ENCODE results near the gene ABCD1. TPM values are rescaled to one million over a fixed set of nuclear protein-coding genes. Genes with fewer than 3 reads are reported as not detected.

Gene ABCD1
- total RNA-seq, 6 experiments from 2014 or later: 8.0 to 20.8 (median 10.9) TPM

DNA sequence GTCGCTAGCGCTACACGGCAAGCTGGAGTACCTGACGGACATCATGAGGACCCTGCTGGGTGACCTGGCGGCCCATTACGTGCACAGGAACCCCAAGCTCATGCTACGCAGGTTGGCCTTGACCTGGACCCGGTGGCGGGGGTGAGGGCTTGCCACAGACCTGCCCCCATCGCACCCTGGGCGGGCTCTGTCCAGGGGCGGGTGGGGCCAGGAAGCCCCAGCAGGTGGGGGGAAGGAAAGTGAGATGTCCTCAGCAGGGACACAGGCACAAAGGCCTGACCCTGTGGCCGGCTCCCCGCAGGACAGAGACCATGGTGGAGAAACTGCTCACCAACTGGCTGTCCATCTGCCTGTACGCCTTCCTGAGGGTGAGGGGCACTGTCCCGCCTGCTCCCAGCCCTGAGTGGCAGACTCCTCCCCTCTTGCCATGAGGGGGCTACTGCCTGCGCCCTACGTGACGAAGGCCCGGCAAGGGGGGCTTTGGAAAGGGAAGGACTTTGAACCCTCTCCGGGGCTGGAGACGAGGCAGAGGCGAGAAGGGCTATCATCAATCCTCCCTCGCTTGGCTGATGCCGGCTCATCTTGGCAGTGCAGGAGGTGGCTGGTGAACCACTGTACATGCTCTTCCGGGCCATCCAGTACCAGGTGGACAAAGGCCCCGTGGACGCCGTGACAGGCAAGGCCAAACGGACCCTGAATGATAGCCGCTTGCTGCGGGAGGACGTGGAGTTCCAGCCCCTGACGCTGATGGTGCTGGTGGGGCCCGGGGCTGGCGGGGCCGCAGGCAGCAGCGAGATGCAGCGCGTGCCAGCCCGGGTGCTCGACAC is 50.9 kb downstream of the ABCD1 start:
- no peaks in the 10 kb centered on the region for H3K36me3 ChIP-seq
- 82% methylated on average over 11 of the region's 42 CpGs for WGBS (ENCODE audit: insufficient coverage, low coverage, low lambda C conversion rate, missing lambda C conversion rate)

DNA sequence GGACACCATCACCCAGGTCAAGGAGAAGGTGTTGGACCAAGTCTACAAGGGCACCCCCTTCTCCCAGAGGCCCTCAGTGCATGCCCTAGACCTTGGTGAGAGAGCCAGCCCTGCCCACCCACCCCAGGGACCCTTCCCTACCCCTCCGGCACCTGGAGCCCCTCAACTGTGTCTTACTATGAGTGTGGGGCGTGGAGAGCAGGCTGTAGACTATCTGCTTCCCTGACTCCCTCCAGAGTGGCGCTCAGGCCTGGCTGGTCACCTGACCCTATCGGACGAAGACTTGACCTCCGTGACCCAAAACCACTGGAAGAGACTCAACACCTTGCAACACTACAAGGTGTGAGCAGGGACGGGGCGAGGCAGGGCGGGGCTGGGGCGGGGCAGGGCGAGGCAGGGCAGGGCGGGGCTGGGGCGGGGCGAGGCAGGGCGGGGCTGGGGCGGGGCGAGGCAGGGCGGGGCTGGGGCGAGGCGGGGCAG is 51.5 kb downstream of the ABCD1 start:
- intact Hi-C loops (cut with DNase I): no loop called here
- Histone ChIP-seq H3K27me3 (no peaks in the 10 kb centered on the region), H3K9me3 (no peaks in the 10 kb centered on the region), H3K27ac (no peak overlapping the region), H3K4me3 (no peak overlapping the region), H3K36me3 (no peaks in the 10 kb centered on the region), H3K4me1 (no peaks in the 10 kb centered on the region)
- 65% methylated on average over 10 of the region's 20 CpGs for WGBS (ENCODE audit: insufficient coverage, low coverage, low lambda C conversion rate, missing lambda C conversion rate)
- DNase-seq: peak in 2 of 3 donors; percentile 10 to 37
- TF ChIP-seq, protein P1, sequence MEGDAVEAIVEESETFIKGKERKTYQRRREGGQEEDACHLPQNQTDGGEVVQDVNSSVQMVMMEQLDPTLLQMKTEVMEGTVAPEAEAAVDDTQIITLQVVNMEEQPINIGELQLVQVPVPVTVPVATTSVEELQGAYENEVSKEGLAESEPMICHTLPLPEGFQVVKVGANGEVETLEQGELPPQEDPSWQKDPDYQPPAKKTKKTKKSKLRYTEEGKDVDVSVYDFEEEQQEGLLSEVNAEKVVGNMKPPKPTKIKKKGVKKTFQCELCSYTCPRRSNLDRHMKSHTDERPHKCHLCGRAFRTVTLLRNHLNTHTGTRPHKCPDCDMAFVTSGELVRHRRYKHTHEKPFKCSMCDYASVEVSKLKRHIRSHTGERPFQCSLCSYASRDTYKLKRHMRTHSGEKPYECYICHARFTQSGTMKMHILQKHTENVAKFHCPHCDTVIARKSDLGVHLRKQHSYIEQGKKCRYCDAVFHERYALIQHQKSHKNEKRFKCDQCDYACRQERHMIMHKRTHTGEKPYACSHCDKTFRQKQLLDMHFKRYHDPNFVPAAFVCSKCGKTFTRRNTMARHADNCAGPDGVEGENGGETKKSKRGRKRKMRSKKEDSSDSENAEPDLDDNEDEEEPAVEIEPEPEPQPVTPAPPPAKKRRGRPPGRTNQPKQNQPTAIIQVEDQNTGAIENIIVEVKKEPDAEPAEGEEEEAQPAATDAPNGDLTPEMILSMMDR (IDR thresholded peaks at IDR 0.05): no peak
- TF ChIP-seq POLR2A (IDR thresholded peaks at IDR 0.05): no peak
- no peak for ATAC-seq

More for the DNA sequence above, 50.9 kb downstream of the ABCD1 start:
- Histone ChIP-seq H3K9me3 (no peaks in the 10 kb centered on the region), H3K4me3 (no peak overlapping the region), H3K27ac (no peak overlapping the region), H3K27me3 (no peaks in the 10 kb centered on the region), H3K4me1 (no peaks in the 10 kb centered on the region)
- intact Hi-C loops (cut with DNase I): no loop called here
- ATAC-seq (no peak), DNase-seq (peak in 2 of 3 donors; percentile 17 to 50)
- TF ChIP-seq POLR2A (IDR thresholded peaks at IDR 0.05): no peak
- TF ChIP-seq, protein P1 (IDR thresholded peaks at IDR 0.05): no peak

DNA sequence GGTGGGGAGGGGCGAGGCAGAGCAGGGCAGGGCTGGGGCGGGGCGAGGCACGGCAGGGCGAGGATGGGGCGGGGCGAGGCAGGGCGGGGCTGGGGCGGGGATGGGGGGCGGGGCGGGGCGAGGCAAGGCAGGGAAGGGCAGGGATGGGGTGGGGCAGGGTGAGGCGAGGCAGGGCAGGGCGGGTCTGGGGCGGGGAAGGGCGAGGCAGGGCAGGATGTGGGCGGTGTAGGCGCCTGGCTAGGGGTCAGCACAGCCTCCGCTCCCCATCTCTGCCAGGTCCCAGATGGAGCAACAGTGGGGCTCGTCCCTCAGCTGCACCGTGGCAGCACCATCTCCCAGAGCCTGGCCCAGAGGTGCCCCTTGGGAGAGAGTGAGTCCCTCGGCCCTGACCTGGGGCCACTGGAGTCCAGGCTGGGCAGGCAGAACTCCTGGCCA is 52.0 kb downstream of the ABCD1 start:
- no peak for ATAC-seq
- Histone ChIP-seq H3K4me3 (no peak overlapping the region), H3K4me1 (no peaks in the 10 kb centered on the region), H3K9me3 (no peaks in the 10 kb centered on the region), H3K36me3 (no peaks in the 10 kb centered on the region), H3K27ac (no peak overlapping the region), H3K27me3 (no peaks in the 10 kb centered on the region)
- no peak for TF ChIP-seq POLR2A (IDR thresholded peaks at IDR 0.05)
- TF ChIP-seq, protein P1 (IDR thresholded peaks at IDR 0.05): no peak
- intact Hi-C loops (cut with DNase I): no loop called here
- WGBS (ENCODE audit: insufficient coverage, low coverage, low lambda C conversion rate, missing lambda C conversion rate): 79% methylated on average over 8 of the region's 22 CpGs
- DNase-seq: peak in 2 of 3 donors; percentile 10 to 49

DNA sequence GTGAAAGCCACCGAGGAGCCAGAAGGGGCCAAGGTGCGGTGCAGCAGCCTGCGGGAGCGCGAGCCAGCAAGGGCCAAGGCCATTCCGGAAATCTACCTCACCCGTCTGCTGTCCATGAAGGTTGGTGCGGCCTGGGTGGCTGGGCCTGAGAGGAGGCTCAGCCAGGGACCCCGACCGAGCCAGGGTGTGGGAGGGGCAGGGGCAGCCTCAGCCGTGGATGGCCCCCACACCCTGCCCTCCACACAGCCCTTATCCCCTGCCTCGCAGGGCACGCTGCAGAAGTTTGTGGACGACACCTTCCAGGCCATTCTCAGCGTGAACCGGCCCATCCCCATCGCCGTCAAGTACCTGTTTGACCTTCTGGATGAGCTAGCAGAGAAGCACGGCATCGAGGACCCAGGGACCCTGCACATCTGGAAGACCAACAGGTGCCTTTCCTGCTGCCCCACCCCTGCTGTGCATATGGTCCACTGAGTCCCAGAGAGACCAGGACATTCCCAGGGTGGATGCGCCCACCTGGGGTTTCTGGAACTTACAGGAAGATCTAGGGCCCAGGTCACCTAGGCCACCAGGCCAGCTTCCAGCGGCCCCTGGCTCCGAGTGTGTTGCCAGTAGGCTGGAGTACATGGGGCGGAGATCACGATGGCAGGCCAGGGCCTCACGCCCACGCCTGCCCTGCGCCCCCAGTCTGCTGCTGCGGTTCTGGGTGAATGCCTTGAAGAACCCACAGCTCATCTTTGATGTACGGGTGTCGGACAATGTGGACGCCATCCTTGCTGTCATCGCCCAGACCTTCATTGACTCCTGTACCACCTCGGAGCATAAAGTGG is 52.8 kb downstream of the ABCD1 start:
- no peak for ATAC-seq
- WGBS (ENCODE audit: insufficient coverage, low coverage, low lambda C conversion rate, missing lambda C conversion rate): 62% methylated on average over 2 of the region's 34 CpGs

More for the DNA sequence above, 52.8 kb downstream of the ABCD1 start:
- H3K4me1 ChIP-seq: no peaks in the 10 kb centered on the region
- no peaks in the 10 kb centered on the region for H3K9me3 ChIP-seq
- DNase-seq: peak in 2 of 3 donors; percentile 16 to 30
- TF ChIP-seq, protein P1 (IDR thresholded peaks at IDR 0.05): no peak
- TF ChIP-seq POLR2A (IDR thresholded peaks at IDR 0.05): no peak
- H3K27me3 ChIP-seq: no peaks in the 10 kb centered on the region
- intact Hi-C loops (cut with DNase I): no loop called here
- no peak overlapping the region for H3K4me3 ChIP-seq
- H3K36me3 ChIP-seq: no peaks in the 10 kb centered on the region
- H3K27ac ChIP-seq: no peak overlapping the region
